Stimulated activated naive CD4-positive, alpha-beta T cell treated with Interleukin-2 at 50 U/mL for 16 hours (primary cell): ENCODE results near the gene DDX51.
A peak's percentile ranks its signal among the peaks of the same experiment; 100 is the strongest.
"Not testable (repeated sequence)": the region's sequence is repeated elsewhere in the genome, so short reads cannot be mapped to it uniquely, and the experiment has no call there.

Experiments
- DNase-seq: peaks from one replicate; lab custom pipeline; 2025; lab: John Stamatoyannopoulos, UW

DDX51 gene

GRCh38 chr12:132153501-132154340, 9.6 kb upstream of the DDX51 start:
- DNase-seq = peak; percentile 59

GRCh38 chr12:132152953-132153352, 8.8 kb upstream of the DDX51 start:
- no peak for DNase-seq

- DNase-seq = no peak
Observed at GRCh38 chr12:132152411-132152821, 8.3 kb upstream of the DDX51 start.

- no peak for DNase-seq
Observed at GRCh38 chr12:132151766-132152410, 7.8 kb upstream of the DDX51 start.

GRCh38 chr12:132151145-132151765, 7.1 kb upstream of the DDX51 start:
- no peak for DNase-seq

GRCh38 chr12:132150780-132151144, 6.6 kb upstream of the DDX51 start:
- DNase-seq = no peak

GRCh38 chr12:132149526-132149925, 5.4 kb upstream of the DDX51 start:
- DNase-seq = not testable (repeated sequence)

- no peak for DNase-seq
Observed at GRCh38 chr12:132148368-132149045, 4.4 kb upstream of the DDX51 start.

GRCh38 chr12:132147423-132148367, 3.6 kb upstream of the DDX51 start:
- no peak for DNase-seq

- DNase-seq = no peak
Observed at GRCh38 chr12:132146772-132147422, 2.8 kb upstream of the DDX51 start.

- DNase-seq = no peak
Observed at GRCh38 chr12:132146098-132146497, 2.0 kb upstream of the DDX51 start.

GRCh38 chr12:132145334-132145733, 1.2 kb upstream of the DDX51 start:
- no peak for DNase-seq

- DNase-seq = no peak
Observed at GRCh38 chr12:132144810-132145168, 670 bp upstream of the DDX51 start.

GRCh38 chr12:132143336-132144071, 615 bp downstream of the DDX51 start:
- DNase-seq = peak; percentile 19

GRCh38 chr12:132142679-132143335, 1.3 kb downstream of the DDX51 start:
- no peak for DNase-seq

- no peak for DNase-seq
Observed at GRCh38 chr12:132141976-132142678, 2.0 kb downstream of the DDX51 start.

- DNase-seq = no peak
Observed at GRCh38 chr12:132140918-132141841, 2.9 kb downstream of the DDX51 start.

- DNase-seq = no peak
Observed at GRCh38 chr12:132140501-132140900, 3.6 kb downstream of the DDX51 start.
